HepG2 (cell line): ENCODE data around the gene TTC8. TPM values are rescaled to one million over a fixed set of nuclear protein-coding genes. Genes with fewer than 3 reads are reported as not detected.
A peak's percentile ranks its signal among the peaks of the same experiment; 100 is the strongest.

Experiments used
- HMGXB4 ChIP-seq, 2 experiments: sonication (generic) in 1 of 2; formaldehyde crosslinking in 1 of 2; IDR thresholded peaks; 2 replicates each; pipeline versions ENCODE4 v1.4.0 to v1.6.1; 2018 to 2020; ENCODE audit warnings: missing genetic modification reagents in 2 of 2, borderline replicate concordance in 1 of 2, low read depth in 1 of 2, mild to moderate bottlenecking in 1 of 2, missing biosample characterization in 1 of 2
- HOXA5 ChIP-seq: sonication (generic); formaldehyde crosslinking; IDR thresholded peaks from 2 replicates; pipeline ENCODE4 v1.4.0; 2020; ENCODE audit warnings: missing genetic modification reagents
- IRF9 ChIP-seq: sonication (generic); formaldehyde crosslinking; IDR thresholded peaks from 2 replicates; pipeline ENCODE4 v1.8.0; 2022; ENCODE audit warnings: missing genetic modification reagents, mild to moderate bottlenecking, borderline replicate concordance
- KLF6 ChIP-seq: IDR thresholded peaks from 2 replicates; pipeline ENCODE4 v1.8.0; 2016; ENCODE audit warnings: missing biosample characterization, missing genetic modification reagents
- NPAS2 ChIP-seq: sonication (generic); formaldehyde crosslinking; IDR thresholded peaks from 2 replicates; pipeline ENCODE4 v1.8.0; 2022; ENCODE audit warnings: mild to moderate bottlenecking, missing genetic modification reagents, borderline replicate concordance
- SP4 ChIP-seq: sonication (generic); formaldehyde crosslinking; IDR thresholded peaks from 2 replicates; pipeline ENCODE4 v1.8.1; 2023; ENCODE audit warnings: mild to moderate bottlenecking, missing genetic modification reagents
- TCF12 ChIP-seq, 2 experiments: fragments of 450-650 bp in 1 of 2; sonication (generic) in 1 of 2; formaldehyde crosslinking in 1 of 2; IDR thresholded peaks; 2 replicates each; pipeline versions ENCODE4 v1.6.1 to v1.8.0; 2017 to 2022; ENCODE audit warnings: antibody characterized with exemption in 1 of 2, mild to moderate bottlenecking in 1 of 2, missing genetic modification reagents in 1 of 2, moderate library complexity in 1 of 2
- THAP11 ChIP-seq: IDR thresholded peaks from 2 replicates; pipeline ENCODE4 v1.6.1; 2016; ENCODE audit warnings: missing biosample characterization, missing genetic modification reagents
- ZKSCAN1 ChIP-seq: fragments of 150-350 bp; IDR thresholded peaks from 2 replicates; pipeline ENCODE4 v1.6.1; 2014; ENCODE audit warnings: low read length
- ZMYM4 ChIP-seq: sonication (generic); formaldehyde crosslinking; IDR thresholded peaks from 2 replicates; pipeline ENCODE4 v1.8.1; 2023; ENCODE audit warnings: mild to moderate bottlenecking, missing genetic modification reagents
- ZNF329 ChIP-seq: sonication (generic); formaldehyde crosslinking; IDR thresholded peaks from 2 replicates; pipeline ENCODE4 v1.9.0; 2021; ENCODE audit warnings: low read depth, mild to moderate bottlenecking, missing genetic modification reagents
- ZNF563 ChIP-seq: sonication (generic); formaldehyde crosslinking; IDR thresholded peaks from 2 replicates; pipeline ENCODE4 v1.8.0; 2022; ENCODE audit warnings: mild to moderate bottlenecking, moderate library complexity, missing genetic modification reagents
- ZNF674 ChIP-seq: sonication (generic); formaldehyde crosslinking; IDR thresholded peaks from 2 replicates; pipeline ENCODE4 v1.5.0; 2020; ENCODE audit warnings: low read depth, mild to moderate bottlenecking, missing genetic modification reagents
- polyA plus RNA-seq, 8 experiments: library from polyadenylated mRNA; depleted of rRNA in 3 of 8; stranded (reverse) in 7 of 8; unstranded in 1 of 8; fragments of >200 nt; fragmentation: Illumina TruSeq in 4 of 8; extraction: Trizol in 4 of 8; gene quantifications; 2 replicates each; pipeline versions ENCODE4 v1.2.1 to v1.2.3, GENCODE V29; 2011 to 2016; ENCODE audit warnings: low read depth in 4 of 8, missing spikeins in 1 of 8, mixed read lengths in 1 of 8; ENCODE audit not compliant: insufficient read depth in 1 of 8
- total RNA-seq, 5 experiments: library from RNA; depleted of rRNA; stranded (reverse); fragments of >200 nt; fragmentation: Illumina TruSeq; extraction: Trizol; gene quantifications; 2 replicates each; pipeline ENCODE4 v1.2.3, GENCODE V29; 2016; ENCODE audit warnings: low read depth in 1 of 5
- TF ChIP-seq, protein P1 (sequence below): sonication (generic); formaldehyde crosslinking; IDR thresholded peaks from 2 replicates; pipeline ENCODE4 v1.4.0; 2020; ENCODE audit warnings: missing genetic modification reagents, borderline replicate concordance
- TF ChIP-seq, protein P2 (sequence below): sonication (generic); formaldehyde crosslinking; IDR thresholded peaks from 2 replicates; pipeline ENCODE4 v1.8.1; 2023; ENCODE audit warnings: mild to moderate bottlenecking, inconsistent platforms, moderate library complexity, missing genetic modification reagents, borderline replicate concordance
- TF ChIP-seq, protein P3 (sequence below): sonication (generic); formaldehyde crosslinking; IDR thresholded peaks from 2 replicates; pipeline ENCODE4 v1.4.0; 2020; ENCODE audit warnings: mild to moderate bottlenecking, missing genetic modification reagents

The TTC8 gene
- total and polyA plus RNA-seq, 2 of the 13 experiments (the other 11 are each of a cell fraction or from before 2014, with no cell fraction given): 13.8 to 15.2 TPM

DNA sequence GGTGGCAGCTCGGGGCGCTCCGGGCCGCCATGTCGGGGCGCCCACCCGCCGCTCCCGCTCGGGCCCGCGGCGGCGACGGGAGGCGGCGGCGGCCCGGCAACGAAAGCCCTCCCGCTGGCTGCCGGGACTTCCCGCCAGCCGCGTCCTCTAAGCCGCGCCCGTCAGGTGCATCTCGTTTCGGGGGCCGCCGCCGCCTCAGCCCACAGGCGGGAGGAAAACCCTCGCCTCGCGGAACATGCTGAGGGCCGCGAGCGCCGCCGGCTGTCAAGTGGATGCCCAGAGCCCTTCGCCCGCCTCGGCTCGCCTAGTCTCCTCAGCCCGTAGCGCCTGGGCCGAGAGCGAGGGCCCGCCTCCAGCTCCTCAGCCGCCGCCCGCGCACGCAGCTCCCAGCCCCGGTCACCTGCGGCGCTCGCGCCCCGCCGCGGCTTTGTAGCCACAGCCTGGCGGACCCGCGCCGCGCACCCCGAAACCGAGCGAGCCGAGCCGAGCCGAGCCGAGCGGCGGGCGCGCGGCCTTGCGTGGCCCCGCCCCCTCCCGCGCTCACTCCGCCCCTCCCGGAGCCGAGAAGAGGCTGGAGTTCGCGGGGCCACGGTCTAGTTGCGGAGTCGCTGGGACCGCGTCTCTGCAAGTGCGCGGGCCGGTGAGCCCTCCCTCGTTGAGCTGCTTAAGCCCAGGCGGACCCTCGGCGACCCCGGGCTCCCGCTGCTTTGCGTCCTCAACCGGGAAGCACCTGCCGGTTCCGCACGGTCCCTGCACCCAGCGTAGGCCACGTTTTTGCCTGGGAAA lies 31.8 kb upstream of the TTC8 start, which contains the start of gene EML5 (continued):
- TF ChIP-seq IRF9 (CRISPR knock-in tag) (0 out of 2 replicates have a peak, but pooled peaks have one; percentile 18), NPAS2 (CRISPR knock-in tag) (no peak), ZNF329 (CRISPR knock-in tag) (peak; percentile 66; the same call in 1 of the 2 replicates), ZMYM4 (CRISPR knock-in tag) (0 out of 2 replicates have a peak, but pooled peaks have one; percentile 27), ZKSCAN1 (no peak), ZNF563 (CRISPR knock-in tag) (peak; percentile 33; the same call in 1 of the 2 replicates), SP4 (peak; percentile 61; the same call in 1 of the 2 replicates), KLF6 (CRISPR knock-in tag) (no peak), TCF12 (IDR thresholded peaks at IDR 0.05) (no peak), TCF12 (CRISPR knock-in tag; IDR thresholded peaks at IDR 0.05) (peak; percentile 48; the same call in 1 of the 2 replicates), HOXA5 (0 out of 2 replicates have a peak, but pooled peaks have one; percentile 8), THAP11 (CRISPR knock-in tag) (no peak), HMGXB4 (CRISPR knock-in tag; IDR thresholded peaks at IDR 0.05; ENCODE audit: borderline replicate concordance in 1 of 2, low read depth in 1 of 2) (0 out of 4 replicates have a peak, but pooled peaks of 1 of the 2 experiments have one; percentile 18), ZNF674 (CRISPR knock-in tag) (no peak)
- TF ChIP-seq, protein P1, sequence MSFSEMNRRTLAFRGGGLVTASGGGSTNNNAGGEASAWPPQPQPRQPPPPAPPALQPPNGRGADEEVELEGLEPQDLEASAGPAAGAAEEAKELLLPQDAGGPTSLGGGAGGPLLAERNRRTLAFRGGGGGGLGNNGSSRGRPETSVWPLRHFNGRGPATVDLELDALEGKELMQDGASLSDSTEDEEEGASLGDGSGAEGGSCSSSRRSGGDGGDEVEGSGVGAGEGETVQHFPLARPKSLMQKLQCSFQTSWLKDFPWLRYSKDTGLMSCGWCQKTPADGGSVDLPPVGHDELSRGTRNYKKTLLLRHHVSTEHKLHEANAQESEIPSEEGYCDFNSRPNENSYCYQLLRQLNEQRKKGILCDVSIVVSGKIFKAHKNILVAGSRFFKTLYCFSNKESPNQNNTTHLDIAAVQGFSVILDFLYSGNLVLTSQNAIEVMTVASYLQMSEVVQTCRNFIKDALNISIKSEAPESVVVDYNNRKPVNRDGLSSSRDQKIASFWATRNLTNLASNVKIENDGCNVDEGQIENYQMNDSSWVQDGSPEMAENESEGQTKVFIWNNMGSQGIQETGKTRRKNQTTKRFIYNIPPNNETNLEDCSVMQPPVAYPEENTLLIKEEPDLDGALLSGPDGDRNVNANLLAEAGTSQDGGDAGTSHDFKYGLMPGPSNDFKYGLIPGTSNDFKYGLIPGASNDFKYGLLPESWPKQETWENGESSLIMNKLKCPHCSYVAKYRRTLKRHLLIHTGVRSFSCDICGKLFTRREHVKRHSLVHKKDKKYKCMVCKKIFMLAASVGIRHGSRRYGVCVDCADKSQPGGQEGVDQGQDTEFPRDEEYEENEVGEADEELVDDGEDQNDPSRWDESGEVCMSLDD (CRISPR knock-in tag): peak; percentile 91
- TF ChIP-seq, protein P2, sequence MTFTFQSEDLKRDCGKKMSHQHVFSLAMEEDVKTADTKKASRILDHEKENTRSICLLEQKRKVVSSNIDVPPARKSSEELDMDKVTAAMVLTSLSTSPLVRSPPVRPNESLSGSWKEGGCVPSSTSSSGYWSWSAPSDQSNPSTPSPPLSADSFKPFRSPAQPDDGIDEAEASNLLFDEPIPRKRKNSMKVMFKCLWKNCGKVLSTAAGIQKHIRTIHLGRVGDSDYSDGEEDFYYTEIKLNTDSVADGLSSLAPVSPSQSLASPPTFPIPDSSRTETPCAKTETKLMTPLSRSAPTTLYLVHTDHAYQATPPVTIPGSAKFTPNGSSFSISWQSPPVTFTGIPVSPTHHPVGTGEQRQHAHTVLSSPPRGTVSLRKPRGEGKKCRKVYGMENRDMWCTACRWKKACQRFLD (CRISPR knock-in tag): no peak
- TF ChIP-seq, protein P3, sequence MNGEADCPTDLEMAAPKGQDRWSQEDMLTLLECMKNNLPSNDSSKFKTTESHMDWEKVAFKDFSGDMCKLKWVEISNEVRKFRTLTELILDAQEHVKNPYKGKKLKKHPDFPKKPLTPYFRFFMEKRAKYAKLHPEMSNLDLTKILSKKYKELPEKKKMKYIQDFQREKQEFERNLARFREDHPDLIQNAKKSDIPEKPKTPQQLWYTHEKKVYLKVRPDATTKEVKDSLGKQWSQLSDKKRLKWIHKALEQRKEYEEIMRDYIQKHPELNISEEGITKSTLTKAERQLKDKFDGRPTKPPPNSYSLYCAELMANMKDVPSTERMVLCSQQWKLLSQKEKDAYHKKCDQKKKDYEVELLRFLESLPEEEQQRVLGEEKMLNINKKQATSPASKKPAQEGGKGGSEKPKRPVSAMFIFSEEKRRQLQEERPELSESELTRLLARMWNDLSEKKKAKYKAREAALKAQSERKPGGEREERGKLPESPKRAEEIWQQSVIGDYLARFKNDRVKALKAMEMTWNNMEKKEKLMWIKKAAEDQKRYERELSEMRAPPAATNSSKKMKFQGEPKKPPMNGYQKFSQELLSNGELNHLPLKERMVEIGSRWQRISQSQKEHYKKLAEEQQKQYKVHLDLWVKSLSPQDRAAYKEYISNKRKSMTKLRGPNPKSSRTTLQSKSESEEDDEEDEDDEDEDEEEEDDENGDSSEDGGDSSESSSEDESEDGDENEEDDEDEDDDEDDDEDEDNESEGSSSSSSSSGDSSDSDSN (CRISPR knock-in tag): peak; percentile 95; the same call in 1 of the 2 replicates
